Measurements from ENCODE around the gene VNN1.
"Not testable (repeated sequence)": the region's sequence is repeated elsewhere in the genome, so short reads cannot be mapped to it uniquely, and the experiment has no call there.

Gene VNN1

GRCh38 chr6:132725471-132725870 lies 11.6 kb upstream of the VNN1 start:
- DNase-seq (ENCODE audit: low read depth in 2 of 2) = no peak

GRCh38 chr6:132719736-132720448 lies 6.0 kb upstream of the VNN1 start:
- no peak for DNase-seq (ENCODE audit: low read depth in 2 of 2)

GRCh38 chr6:132715881-132716637 lies 2.2 kb upstream of the VNN1 start:
- no peak for DNase-seq (ENCODE audit: low read depth in 2 of 2)

- DNase-seq (ENCODE audit: low read depth in 2 of 2) = no peak
These were observed 1.3 kb upstream of the VNN1 start for GRCh38 chr6:132715204-132715603.

- no peak for DNase-seq (ENCODE audit: low read depth in 2 of 2)
These were observed 305 bp upstream of the VNN1 start for GRCh38 chr6:132714160-132714559.

GRCh38 chr6:132712366-132712765 lies 1.5 kb downstream of the VNN1 start:
- DNase-seq (ENCODE audit: low read depth in 2 of 2) = no peak

- no peak for DNase-seq (ENCODE audit: low read depth in 2 of 2)
These were observed 5.1 kb downstream of the VNN1 start for GRCh38 chr6:132708771-132709170.

GRCh38 chr6:132708002-132708401 lies 5.9 kb downstream of the VNN1 start:
- no peak for DNase-seq (ENCODE audit: low read depth in 2 of 2)

GRCh38 chr6:132706756-132707155 lies 7.1 kb downstream of the VNN1 start:
- DNase-seq (ENCODE audit: low read depth in 2 of 2) = not testable (repeated sequence)

- no peak for DNase-seq (ENCODE audit: low read depth in 2 of 2)
These were observed 9.9 kb downstream of the VNN1 start for GRCh38 chr6:132703936-132704335.

GRCh38 chr6:132698608-132699007 lies 15.2 kb downstream of the VNN1 start:
- DNase-seq (ENCODE audit: low read depth in 2 of 2) = no peak

GRCh38 chr6:132695773-132696172 lies 18.1 kb downstream of the VNN1 start:
- no peak for DNase-seq (ENCODE audit: low read depth in 2 of 2)

- DNase-seq (ENCODE audit: low read depth in 2 of 2) = no peak
These were observed 20.4 kb downstream of the VNN1 start for GRCh38 chr6:132693478-132693877.

GRCh38 chr6:132690678-132691077 lies 23.2 kb downstream of the VNN1 start:
- no peak for DNase-seq (ENCODE audit: low read depth in 2 of 2)

- no peak for DNase-seq (ENCODE audit: low read depth in 2 of 2)
These were observed 26.5 kb downstream of the VNN1 start for GRCh38 chr6:132687306-132687705.

- DNase-seq (ENCODE audit: low read depth in 2 of 2) = no peak
These were observed 27.3 kb downstream of the VNN1 start for GRCh38 chr6:132686531-132686930.

GRCh38 chr6:132685009-132685408 lies 28.8 kb downstream of the VNN1 start:
- no peak for DNase-seq (ENCODE audit: low read depth in 2 of 2)

GRCh38 chr6:132684272-132684671 lies 29.6 kb downstream of the VNN1 start:
- DNase-seq (ENCODE audit: low read depth in 2 of 2) = no peak

- no peak for DNase-seq (ENCODE audit: low read depth in 2 of 2)
These were observed 30.3 kb downstream of the VNN1 start for GRCh38 chr6:132683543-132683942.

- not testable (repeated sequence) for DNase-seq (ENCODE audit: low read depth in 2 of 2)
These were observed 34.8 kb downstream of the VNN1 start for GRCh38 chr6:132679094-132679493.

GRCh38 chr6:132675749-132676148 lies 38.1 kb downstream of the VNN1 start:
- no peak for DNase-seq (ENCODE audit: low read depth in 2 of 2)

GRCh38 chr6:132675002-132675401 lies 38.9 kb downstream of the VNN1 start:
- no peak for DNase-seq (ENCODE audit: low read depth in 2 of 2)

GRCh38 chr6:132673376-132674094 lies 40.3 kb downstream of the VNN1 start:
- no peak for DNase-seq (ENCODE audit: low read depth in 2 of 2)
